GM06990 (cell line): Measurements from ENCODE around the gene ORC3.

Experiments
- DNase-seq: peaks from one replicate; pipeline ENCODE4 v3.0.0-alpha.2; 2011; ENCODE audit not compliant: insufficient read length; ENCODE audit errors: extremely low read depth
- H3K27me3 ChIP-seq: replicated peaks from 2 replicates; pipeline ENCODE4 v1.6.0; 2011; ENCODE audit warnings: low read length; ENCODE audit not compliant: control insufficient read depth, insufficient read depth
- H3K36me3 ChIP-seq: 2 replicates; pipeline ENCODE4 v1.5.1; 2011; ENCODE audit warnings: low read length; ENCODE audit not compliant: control insufficient read depth, insufficient read depth
- H3K4me3 ChIP-seq: replicated peaks from 2 replicates; pipeline ENCODE4 v1.5.1; 2011; ENCODE audit warnings: low read depth, mild to moderate bottlenecking, control low read depth, low read length
- CTCF ChIP-seq: IDR thresholded peaks from 2 replicates; pipeline ENCODE4 v1.5.1; 2011; ENCODE audit warnings: low read length, control low read depth, mild to moderate bottlenecking, inconsistent platforms; ENCODE audit not compliant: insufficient read depth, poor library complexity, severe bottlenecking

Gene ORC3

DNA sequence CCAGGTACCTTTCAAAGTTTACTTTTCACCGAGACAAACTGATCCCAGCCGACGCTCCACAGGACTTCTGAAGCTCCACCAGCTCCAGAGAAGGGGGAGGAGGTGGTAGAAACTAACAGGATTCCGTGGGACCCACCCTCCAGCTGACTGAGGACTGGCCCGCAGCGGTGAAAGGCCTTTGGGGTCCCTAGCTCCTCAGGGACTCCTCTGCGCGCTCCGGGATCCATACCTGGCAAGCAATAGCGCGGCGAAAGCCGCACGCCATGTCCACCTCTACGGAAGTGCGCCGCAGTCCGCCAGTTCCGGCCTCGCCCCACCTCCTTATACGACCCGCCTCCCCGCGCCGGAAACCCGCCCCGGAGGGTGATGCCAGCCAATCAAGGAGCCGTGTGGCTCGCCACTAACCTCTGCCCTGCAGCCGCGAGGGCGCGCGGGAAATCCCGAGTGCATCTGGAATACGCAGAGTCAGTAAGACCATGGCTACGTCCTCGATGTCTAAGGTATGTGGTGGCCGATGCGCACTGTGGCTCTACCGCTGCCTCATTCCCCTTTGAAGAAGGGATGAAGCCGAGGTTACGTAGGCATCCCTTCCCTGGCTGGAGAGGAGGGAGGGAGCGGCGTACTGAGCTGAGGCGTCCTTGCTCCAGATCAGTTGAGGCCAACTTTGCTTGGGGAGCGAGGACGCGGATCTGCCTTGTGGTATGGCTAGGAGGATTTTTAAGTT lies at the start of gene ORC3, which contains the start of gene RARS2:
Gene ORC3, plus strand, starts transcription at position 443 of the 724 bp plus-strand sequence. Its CDS starts 34 bp downstream, at position 477.
Gene RARS2, minus strand, starts transcription at position 295 of the 724 bp plus-strand sequence. Its CDS starts 30 bp downstream, at position 265.
- TF ChIP-seq CTCF, result no peak
- H3K4me3 ChIP-seq, result peak within 1 kb of the TSS; percentile 100
- peaks cover 4% of the 10 kb centered on the region for H3K36me3 ChIP-seq
- DNase-seq, result peak; percentile 97
- no peaks in the 10 kb centered on the region for H3K27me3 ChIP-seq

- no peak for TF ChIP-seq CTCF
- peaks cover 5% of the 10 kb centered on the region for H3K36me3 ChIP-seq
- no peak for DNase-seq
- no peak overlapping the region for H3K4me3 ChIP-seq
- no peaks in the 10 kb centered on the region for H3K27me3 ChIP-seq
These were observed 49.4 kb upstream of the ORC3 start for GRCh38 chr6:87540539-87540938.

GRCh38 chr6:87541041-87541440 lies 48.9 kb upstream of the ORC3 start:
- peaks cover 5% of the 10 kb centered on the region for H3K36me3 ChIP-seq

GRCh38 chr6:87541744-87542143 lies 48.2 kb upstream of the ORC3 start:
- DNase-seq, result no peak
- H3K27me3 ChIP-seq, result no peaks in the 10 kb centered on the region
- H3K36me3 ChIP-seq, result peaks cover 5% of the 10 kb centered on the region
- no peak for TF ChIP-seq CTCF
- no peak overlapping the region for H3K4me3 ChIP-seq

More at GRCh38 chr6:87541041-87541440, 48.9 kb upstream of the ORC3 start:
- TF ChIP-seq CTCF, result no peak
- no peaks in the 10 kb centered on the region for H3K27me3 ChIP-seq
- no peak overlapping the region for H3K4me3 ChIP-seq
- DNase-seq, result no peak

DNA sequence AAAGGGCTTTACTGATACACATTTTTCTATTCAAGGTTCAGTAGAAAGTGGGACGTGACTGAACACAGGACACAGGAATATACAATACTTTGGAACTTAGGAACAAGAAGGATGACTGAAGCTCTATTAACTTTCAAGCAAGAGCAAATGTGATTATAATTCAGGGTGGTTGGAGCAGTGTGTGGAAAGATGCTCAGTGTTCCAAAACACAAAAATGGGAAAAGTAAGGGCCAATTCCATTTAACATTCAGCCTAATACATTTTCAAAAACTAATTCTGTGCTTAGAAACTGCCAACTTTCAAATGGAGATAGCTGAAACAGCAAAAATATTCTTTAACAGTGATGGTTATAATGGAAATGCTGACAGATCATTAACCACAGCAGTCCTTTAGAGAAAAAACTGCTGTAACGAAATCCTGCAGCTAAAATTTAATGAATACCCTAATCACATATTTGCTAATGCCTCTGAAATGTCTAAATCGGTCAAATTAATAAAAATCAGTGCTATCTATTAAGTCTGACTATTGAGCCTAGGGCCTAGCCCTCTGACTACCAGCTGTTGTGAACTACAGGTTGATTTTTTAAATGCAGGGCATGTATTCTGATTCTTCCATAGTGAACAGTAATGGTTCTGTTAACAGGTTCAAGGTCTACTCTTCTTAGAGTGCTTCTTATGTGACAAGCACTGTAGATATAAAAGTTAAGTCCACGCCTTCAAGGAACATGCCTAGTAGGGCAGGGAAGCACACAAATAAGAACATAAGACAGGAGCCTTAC lies 46.0 kb upstream of the ORC3 start:
- peaks cover 4% of the 10 kb centered on the region for H3K36me3 ChIP-seq
- no peaks in the 10 kb centered on the region for H3K27me3 ChIP-seq
- no peak for TF ChIP-seq CTCF
- no peak for DNase-seq
- H3K4me3 ChIP-seq, result no peak overlapping the region
